Stimulated activated CD8-positive, alpha-beta memory T cell treated with anti-CD3 and anti-CD28 coated beads, Interleukin-15, amount 100 ng/mL, for 48 hours (primary cell): ENCODE data around the gene DYNC1I1.

Experiments
- DNase-seq, 2 donors: peaks; one replicate each; pipeline ENCODE4 v3.0.0-alpha.2; 2020; ENCODE audit warnings: low read depth in 2 of 2

The DYNC1I1 gene

DNA sequence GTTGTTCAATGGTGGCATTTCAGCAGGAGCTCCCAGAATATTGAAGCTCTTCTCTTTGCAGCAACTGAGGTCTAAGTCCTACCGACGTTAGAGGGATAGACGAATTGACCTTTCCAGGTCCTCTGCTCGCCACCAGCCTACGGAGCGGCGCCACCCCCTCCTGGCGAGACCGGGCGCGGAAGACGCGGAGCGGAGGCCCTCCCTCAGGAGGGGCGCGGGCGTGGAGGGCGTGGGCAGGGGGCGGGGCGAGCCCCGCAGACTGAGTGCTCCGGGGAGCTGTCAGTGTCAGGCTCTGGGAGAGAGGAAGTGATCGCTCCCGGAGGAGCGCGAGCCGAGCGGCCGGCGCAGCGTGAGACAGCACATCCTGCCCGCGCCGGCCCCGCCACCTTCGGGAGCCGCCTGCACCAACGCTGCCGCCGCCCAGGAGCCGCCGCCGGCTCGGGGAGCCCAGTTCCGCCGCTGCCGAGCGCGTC, at the start of gene DYNC1I1:
Gene DYNC1I1, plus strand, starts transcription at position 257 of the 473 bp plus-strand sequence. CDS start 32,176 bp downstream, outside the sequence.
- peak; percentile 11 to 16 for DNase-seq

DNA sequence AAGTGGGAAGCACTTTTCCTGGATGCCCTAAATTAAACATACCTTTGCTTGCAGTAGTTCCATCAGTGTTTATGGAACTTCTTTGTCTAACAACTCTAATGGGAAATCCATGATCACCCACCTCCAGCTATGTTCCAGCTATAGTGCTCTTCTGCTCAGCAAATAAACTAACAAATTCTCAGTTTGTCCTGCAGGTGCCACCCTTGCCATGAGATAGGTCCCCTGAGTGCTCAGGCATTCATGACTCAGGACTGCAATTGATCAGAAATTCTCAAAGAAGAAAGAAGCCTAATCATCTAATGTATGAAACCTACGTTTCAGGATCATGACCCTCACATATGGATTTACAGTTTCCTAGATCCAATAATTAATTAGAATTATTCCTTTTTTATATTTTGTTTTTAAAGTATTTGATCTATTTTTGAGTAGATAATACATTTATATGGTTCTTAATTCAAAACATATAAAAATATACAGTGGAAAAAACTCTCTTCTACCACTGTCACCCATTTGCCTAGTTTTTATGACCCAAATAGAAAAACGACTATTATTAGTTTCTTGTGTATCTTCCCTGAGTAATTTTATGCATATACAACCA, 48.7 kb upstream of the DYNC1I1 start:
- DNase-seq: no peak

DNA sequence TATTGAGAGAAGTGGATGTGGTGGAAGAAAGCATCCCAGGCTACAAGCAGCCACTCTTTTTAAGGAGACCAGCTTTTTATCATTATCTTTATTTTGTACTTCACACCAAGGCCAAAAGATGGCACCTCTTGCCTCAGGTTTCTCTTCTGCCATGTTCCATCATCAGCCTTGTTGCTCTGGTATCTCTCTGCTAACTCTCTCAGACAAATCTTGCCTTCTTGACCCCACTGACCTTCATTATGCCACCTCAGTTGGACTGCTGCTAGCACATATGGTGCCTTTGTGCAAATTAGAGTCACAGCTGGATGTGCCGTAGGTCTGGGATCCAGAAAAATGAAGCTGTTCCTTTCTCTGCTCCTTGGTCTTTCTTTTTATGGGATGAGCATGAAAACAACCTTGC, 47.1 kb upstream of the DYNC1I1 start:
- DNase-seq: no peak

DNA sequence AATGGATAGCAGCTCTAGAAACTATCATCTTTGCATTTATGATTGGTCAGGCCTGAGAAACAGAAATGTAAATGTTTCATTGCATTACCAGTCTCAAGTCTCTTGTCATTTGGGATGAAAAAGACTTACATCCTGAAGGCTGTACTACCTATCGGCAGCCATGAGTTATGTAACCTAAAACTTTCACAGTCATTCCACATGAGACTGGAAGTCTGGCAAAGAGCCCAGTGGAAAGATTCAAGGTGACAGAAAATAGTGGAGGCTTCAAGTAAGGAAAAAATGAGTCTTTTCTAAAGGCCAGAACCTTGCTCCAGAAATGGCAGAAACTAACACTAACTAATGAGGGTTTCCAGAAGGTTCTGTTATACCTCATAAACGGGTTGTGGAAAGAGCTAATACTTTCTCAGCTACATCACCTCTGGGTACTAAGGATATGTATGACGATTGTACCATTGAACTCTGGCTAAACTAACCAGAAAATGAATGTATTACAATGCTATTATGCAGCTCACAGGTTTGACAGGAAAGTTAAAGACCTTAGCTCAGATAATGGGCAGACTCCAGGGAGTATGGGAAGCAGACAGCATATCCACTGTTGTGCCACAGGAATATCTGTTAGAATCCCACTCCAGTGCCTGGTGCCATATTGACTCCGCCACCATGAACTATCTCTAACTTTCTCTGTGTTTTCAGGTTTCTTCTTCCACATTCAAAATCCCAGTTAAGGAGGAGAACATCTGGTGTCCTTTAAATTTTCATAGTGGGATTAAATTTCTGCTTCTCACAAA, 41.7 kb upstream of the DYNC1I1 start:
- no peak for DNase-seq

DNA sequence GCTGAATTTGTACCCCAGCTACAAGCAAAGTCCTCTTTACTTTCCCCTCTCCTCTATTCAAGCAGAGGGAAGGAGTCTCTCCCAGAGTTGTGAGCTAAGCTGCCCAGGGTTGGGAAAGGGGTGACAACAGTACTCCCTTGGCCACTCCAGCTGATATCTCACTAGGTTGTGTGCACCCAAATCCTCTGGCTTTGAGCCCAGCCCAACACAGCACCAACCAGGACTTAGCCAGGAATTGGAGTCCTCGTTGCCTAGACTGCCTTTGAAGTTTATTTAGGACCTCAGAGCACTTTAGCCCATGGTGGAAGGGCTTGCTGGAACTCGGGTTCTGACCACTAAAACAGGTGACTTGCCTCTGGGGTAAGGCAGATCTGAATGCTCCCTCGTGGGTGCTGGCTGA, 35.7 kb upstream of the DYNC1I1 start:
- DNase-seq: no peak

DNA sequence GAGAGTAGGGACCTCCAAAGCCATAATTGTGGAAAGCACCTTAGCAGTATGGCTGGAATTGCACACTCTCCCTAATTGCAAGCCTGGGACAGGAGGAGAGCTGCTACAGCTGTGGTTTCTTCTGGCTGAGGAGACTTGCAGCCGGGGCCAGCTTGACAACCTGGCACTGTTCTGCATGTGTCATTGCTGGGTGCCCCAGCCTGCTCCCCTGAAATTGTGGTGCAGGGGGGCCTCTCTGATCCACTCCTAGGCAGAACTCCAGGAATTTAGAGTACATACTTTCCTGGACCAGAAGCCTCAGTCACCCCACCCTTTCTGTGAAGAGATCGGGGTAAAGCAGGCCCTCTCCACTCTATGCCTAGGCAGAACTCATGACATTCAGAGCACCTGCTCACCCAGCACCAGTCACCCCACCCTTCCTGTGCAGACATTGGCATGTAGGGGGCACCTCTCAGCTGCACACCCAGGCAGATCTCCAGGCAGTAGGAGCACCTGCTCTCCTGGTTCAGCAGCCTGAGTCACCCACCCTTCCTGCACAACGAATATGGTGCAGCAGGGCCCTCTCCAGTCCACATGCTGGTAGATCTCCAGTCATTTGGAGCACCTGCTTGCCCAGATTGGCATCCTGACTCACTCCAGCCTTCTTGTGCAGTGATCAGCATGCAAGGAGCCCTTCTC, 34.4 kb upstream of the DYNC1I1 start:
- no peak for DNase-seq

DNA sequence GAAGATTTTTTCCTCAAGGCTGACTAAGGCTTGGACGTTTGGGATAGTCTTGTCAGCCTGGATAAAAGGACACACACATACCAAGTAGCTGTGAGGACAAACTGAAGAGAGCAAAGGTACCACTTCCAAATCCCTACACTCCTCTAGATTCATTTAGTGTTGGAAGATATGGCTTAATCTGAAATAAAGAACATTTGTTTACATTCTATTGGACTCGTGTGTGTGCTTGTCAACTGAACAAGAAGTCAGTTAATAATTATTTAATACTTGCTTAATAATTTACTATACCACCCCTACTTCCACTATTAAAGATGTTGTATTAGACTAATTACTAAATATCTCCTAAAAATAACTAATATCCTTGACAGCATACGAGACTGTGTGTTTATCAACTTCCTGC, 23.3 kb upstream of the DYNC1I1 start:
- no peak for DNase-seq

DNA sequence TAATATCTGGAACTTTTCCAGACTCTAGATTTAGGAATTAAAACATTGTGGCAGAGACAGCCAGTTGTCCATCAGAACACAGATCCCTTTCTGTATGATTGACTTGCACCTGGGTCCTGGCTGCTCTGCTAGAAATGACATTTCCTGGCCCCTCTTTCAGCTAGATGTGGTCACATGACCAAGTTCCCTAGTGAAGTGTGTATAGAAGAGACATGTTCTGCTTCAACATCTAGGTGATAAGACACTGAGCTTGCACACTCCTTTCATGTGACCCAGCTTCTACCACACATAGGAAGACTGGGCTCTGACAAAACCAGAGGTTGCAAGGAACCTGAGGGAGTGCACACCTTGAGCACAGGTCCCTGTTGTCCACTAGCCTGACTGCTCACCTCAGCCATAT, 22.8 kb upstream of the DYNC1I1 start:
- DNase-seq: no peak

DNA sequence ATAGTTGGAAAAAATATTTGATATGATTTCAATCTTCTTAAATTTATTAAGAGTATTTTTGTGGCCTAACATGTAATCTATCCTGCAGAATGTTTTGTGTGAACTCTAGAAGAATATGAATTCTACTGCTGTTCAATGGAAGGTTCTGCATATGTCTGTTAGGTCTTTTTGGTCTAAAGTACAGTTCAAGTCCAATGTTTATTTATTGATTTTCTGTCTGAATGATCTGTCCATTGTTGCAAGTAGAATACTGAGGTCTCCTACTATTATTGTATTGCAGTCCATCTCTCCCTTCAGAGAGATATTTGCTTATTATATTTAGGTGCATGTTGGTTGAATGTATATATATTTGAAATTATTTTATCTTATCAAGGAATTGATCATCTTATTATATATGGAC, 18.9 kb upstream of the DYNC1I1 start:
- no peak for DNase-seq

DNA sequence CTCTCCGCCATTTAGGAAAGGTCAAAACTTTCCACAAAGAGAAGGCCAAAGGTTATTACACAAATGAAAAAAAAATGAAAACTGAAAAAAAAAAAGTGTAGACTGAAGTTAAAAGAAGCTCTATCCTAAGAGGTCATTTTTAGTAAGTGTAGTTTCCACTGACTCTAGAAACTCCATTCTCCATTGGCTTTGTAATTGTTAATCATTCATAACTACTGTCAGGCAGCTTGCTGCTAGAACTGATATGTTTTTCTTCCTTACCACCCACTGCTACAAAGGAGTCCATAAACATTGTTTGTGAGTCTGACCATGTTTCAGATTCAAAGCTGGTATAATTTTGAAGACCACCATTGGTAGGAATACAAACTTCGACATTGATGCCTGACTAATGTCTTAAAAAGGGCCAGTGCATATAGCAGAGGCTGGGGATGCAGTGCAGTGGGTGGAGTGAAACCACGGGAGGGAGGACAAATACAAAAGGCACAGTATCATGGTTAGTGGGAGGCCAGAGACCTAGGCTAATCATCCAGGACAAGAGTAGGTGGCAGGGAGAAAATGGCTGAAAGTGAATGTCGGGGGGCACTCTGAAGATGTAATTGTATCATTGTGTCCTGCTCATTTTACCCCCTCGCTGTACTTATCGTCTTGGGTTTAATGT, 16.9 kb upstream of the DYNC1I1 start:
- no peak for DNase-seq

DNA sequence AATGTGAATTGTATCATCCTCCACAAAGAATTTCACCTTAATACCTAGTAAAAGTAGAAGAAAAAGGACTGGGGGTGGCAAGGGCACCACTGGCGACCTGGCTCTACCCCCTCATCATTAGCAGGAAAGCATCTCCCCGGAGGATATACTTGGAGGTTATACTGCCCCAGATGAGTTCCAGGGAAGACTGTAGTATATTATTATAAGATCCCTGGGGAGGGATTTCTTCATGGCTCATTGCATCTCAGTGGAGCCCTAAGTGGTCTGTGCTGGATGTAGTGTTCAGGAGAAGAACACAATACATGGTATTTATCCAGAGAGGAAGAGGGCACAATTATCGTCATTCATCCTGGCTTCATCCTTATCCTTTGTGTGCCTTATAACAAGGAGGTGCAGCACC, 14.2 kb upstream of the DYNC1I1 start:
- no peak for DNase-seq

DNA sequence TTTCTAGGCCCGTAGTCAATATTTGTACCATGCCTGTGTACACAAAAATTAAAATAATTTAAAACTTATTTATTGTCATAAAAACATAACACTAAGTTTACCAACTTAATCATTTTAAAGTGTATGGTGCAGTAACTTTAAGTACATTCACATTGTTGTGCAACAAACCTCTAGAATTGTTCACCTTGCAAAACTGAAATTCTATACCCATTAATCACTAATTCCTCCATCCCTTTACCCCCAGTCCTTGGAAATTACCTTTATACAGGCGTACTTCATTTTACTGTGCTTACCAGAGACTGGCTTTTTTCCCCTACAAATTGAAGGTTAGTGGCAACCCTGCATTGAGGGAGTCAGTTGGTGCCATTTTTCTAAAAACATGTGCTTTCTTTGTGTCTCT, 6.3 kb upstream of the DYNC1I1 start:
- no peak for DNase-seq

DNA sequence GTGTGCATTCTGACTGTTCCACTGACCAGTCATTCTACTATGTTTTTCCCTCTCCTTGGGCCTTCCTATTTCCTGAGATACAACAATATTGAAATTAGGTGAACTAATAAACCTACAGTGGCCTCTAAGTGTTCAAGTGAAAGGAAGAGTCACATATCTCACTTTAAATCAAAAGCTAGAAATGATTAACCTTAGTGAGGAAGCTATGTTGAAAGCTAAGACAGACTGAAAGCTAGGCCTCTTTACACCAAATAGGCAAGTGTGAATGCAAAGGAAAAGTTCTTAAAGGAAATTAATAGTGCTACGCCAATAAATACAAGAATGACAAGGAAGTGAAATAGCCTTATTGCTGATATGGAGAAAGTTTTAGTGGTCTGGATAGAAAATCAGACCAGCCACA, 5.7 kb upstream of the DYNC1I1 start:
- DNase-seq: no peak

DNA sequence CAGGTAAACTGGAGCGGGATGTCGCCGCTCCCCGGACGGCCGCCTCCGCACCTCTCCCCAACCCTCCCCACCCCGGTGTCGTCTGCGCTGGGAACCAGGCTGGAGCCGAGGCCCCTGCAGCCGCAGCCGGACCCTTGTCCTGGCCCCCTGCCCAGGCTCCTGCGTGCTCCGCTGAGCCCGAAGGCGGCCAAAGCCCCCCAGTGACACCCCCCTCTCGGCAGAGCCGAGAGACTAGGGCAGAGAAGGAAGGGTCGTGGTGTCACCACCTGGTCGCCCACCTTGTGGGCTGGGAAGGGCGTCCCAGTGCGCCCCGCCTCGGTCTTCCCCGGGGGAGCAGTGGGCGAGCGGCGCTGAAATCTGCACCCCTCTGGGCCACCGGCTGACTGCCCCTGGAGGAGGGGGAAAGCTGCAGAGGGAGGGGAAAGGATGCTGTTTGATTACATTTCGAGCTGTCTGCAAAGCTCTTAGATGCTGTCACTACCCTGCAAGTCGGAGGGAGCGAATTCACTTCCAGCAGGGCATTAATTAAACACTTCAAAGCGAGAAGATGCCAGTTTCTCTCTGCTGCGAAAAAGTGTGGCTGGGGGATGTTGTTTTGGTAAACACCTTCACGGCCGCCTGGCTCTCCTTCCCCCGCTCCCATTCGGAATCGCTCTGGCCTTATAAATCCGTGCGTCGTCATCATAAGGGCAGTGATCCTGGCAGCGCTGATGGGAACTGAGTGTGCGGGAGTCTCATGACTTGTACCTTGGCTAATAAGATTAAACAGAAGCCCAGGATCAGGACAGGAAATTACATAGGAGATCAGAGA, 622 bp downstream of the DYNC1I1 start:
- no peak for DNase-seq

DNA sequence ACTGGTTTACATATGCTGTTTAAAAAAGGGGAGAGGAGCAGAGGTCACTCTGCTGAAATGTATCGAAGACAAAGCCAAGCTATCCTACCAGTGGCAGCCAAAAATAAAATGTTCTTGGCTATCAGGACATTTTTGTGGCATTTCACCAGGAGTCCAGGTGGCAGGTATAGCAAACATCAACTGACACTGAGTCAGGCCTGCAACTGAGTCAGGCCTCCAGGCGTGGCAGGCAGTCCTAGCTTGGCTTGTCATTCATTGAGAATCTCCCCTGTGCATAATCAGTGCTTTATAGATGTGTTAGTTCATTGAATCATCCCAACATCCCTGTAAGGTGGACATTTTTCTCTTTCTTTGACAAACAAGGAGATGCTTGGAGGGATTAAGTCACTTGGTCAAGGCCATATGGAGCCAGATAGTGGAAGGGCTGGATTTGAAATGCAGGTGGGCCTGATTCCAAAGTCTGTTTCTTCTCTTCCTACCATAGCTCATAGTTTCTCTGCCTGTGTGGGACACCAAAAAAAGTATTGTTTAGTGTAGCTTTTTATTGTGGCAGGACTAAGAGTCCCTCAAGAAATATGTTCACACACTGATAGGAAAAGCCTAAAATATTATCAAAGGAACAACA, 4.3 kb downstream of the DYNC1I1 start:
- no peak for DNase-seq

DNA sequence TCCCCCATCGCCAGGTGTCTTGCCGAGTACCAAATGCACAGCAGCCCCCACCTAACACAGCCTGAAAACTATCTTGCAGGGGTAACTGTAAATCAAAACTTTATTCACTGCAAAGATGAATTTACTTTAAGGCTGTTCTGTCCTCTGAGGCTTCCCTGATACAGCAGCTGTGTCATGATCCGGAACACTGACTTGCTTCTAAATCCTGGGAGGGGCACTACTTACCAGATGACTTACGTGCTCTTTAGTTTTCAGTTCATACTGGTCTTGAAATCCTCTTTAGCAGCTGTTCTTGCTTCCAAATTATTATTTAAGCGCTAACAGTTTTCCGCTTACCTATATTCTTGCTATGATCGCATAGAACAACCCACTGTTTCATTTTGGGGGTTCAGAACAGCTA, 4.9 kb downstream of the DYNC1I1 start:
- DNase-seq: no peak

DNA sequence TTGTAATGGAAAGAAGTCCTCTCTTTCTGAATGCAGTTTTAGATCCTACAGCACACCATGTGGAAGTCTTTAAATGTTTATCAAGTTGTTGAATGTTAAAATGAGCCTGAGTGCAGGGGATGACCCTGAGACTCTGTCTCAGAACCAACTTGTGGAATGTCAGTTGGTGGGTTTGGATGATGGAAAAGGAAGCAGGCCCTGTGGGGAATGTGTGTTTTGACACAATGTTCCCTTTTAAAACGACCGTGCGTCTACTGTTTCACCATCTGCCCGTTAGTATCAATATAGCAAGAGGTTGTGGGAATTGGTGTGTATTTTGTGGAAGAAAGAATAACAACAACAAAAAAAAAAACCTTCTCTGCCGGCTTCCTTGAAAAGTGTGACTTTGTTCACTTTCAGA, 8.3 kb downstream of the DYNC1I1 start:
- no peak for DNase-seq

DNA sequence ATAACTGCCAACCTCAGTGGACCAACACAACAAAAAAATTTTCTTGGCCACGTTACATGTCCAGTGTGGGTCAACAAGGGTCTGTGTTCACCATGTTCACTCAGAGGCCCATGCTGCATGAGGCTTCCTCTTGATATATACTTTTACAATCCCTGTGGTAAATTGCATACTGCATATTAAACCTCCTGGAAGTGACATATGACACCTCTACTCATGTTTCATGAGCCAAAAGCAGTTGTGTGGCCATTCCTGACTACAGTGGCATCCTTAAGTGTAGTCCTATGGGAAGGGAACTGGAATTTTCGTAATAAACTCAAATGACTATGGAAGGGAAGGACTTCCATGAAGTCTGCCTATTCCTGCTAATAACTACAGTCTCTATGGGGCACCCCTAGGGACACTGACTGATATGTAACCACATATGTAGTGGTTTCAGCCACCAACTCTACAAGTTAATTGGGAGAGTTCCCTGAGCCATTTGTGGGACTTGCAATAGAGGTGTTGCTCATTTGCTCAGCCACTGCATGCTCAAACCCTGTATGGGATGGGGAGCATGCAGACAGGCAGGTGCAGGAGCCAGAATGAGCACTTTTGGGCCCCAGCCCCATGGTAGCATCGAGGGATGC, 9.7 kb downstream of the DYNC1I1 start:
- no peak for DNase-seq

DNA sequence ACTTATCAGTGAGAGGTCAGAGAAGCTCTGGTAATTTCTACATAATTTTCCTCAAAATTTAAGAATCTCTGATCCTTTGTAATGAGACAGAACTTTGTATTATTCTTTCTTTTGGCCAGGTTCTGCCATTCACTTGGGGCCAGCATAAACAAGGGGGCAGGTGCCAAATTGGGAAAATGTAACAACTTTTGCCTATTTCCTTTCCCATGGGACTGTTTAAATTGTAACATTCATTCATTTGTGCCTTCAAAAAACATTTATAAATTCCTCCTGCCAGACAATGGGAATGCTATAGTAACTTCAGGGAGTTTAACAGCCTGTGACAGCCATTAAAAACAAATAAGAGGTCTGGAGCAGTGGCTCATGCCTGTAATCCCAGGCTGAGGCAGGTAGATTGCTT, 12.4 kb downstream of the DYNC1I1 start:
- DNase-seq: no peak

DNA sequence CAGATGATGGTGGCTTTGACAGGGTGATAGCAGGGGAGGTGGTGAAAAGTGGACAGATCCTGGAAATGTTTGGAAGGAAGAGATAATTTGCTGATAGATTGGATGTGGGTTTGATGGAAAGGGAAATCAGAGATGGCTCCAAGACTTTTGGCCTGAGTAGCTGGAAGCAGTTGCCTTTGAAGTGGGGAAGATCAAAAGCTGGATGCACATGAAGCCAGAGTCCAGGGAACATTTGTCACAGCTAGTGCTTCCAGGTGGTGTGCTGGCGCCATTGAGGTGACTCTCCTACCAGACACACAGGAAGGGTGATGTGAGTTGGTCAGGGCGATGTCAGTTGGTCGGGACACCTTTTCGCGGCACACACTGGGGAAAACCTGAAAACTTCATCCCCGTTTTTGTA, 15.9 kb downstream of the DYNC1I1 start:
- no peak for DNase-seq

DNA sequence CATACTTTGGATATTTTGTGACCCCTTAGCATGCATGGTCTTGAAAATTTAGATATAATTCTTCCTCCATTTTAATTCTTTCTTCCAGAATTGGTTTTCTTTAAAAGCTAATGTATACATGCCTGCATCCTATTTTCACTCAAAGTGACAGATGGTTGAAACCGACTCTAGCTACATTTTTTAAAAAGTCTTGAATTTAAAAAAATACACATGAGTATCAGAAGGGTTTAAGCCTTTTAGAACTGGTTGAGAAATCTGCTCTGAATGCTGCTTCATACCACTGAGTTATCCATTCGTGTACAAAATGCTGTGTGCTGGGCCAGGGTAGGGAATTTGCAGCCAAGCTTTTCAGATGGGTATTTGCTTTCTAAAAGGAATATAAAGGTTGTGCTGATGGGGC, 16.5 kb downstream of the DYNC1I1 start:
- DNase-seq: no peak
